Measurements from ENCODE around the gene UACA.

GRCh38 chr15:70777170-70777926, 14.0 kb upstream of the UACA start:
- TF ChIP-seq ZNF70 (CRISPR knock-in tag; IDR thresholded peaks at IDR 0.05) (no peak), ARNTL (CRISPR knock-in tag; IDR thresholded peaks at IDR 0.05; ENCODE audit: borderline replicate concordance, low read depth) (no peak), PATZ1 (CRISPR knock-in tag; IDR thresholded peaks at IDR 0.05; ENCODE audit: borderline replicate concordance) (no peak), POU6F1 (CRISPR knock-in tag; IDR thresholded peaks at IDR 0.05; ENCODE audit: borderline replicate concordance, low read depth) (no peak), TSHZ2 (CRISPR knock-in tag; IDR thresholded peaks at IDR 0.05) (no peak), ZFP3 (CRISPR knock-in tag; IDR thresholded peaks at IDR 0.05) (no peak), TCF4 (CRISPR knock-in tag; IDR thresholded peaks at IDR 0.05; ENCODE audit: borderline replicate concordance) (no peak), ZNF8 (CRISPR knock-in tag; IDR thresholded peaks at IDR 0.05) (no peak), ESRRG (CRISPR knock-in tag; IDR thresholded peaks at IDR 0.05) (no peak), BACH2 (CRISPR knock-in tag; IDR thresholded peaks at IDR 0.05; ENCODE audit: borderline replicate concordance) (no peak), ZC3H10 (CRISPR knock-in tag; IDR thresholded peaks at IDR 0.05) (no peak)

Measured in SK-N-SH treated with all-trans-retinoic acid at 6 μM for 48 hours (cell line).